ENCODE data around the gene PLEKHO2.

PLEKHO2 gene

DNA sequence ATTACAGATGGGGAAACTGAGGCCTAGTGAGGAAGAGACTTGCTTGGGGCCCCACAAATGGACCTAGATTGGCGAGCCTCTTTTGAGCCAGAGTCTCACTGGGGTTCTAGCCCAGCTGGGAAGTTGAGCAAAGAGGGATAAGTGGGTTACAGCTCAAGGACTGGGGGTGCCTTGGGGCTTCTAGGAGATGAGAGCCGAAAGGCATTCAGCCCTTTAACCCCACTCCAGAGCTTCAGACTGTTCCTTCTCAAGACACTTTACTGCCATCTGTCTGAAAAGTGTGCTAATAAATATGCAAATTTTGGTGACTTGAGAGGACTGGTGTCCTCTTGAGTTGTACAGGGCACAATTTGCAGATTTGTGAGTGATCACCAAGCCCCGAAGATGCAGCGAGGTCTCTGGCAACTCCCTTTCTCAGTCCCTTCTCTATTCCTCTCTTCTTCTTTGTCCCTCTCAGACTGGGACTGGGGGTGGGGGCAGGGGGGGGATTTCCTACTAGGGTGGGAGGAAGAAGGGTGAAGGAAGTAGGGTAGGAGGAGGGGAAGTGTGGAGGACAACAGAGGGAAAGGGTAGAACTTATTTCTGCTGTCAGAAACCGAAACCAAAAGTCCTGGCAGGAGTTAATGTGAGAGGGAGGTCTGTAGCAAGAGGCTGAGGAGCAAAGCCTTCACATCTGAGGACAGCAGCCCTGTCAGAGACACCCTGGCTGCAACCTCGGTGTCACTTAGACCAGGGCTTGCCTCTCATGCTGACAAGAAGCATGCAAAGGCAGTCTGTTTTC is 53.8 kb downstream of the PLEKHO2 start:
- TF ChIP-seq, protein P1, sequence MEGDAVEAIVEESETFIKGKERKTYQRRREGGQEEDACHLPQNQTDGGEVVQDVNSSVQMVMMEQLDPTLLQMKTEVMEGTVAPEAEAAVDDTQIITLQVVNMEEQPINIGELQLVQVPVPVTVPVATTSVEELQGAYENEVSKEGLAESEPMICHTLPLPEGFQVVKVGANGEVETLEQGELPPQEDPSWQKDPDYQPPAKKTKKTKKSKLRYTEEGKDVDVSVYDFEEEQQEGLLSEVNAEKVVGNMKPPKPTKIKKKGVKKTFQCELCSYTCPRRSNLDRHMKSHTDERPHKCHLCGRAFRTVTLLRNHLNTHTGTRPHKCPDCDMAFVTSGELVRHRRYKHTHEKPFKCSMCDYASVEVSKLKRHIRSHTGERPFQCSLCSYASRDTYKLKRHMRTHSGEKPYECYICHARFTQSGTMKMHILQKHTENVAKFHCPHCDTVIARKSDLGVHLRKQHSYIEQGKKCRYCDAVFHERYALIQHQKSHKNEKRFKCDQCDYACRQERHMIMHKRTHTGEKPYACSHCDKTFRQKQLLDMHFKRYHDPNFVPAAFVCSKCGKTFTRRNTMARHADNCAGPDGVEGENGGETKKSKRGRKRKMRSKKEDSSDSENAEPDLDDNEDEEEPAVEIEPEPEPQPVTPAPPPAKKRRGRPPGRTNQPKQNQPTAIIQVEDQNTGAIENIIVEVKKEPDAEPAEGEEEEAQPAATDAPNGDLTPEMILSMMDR (conservative IDR thresholded peaks at IDR 0.05; ENCODE audit: low read length): no peak
- peak overlapping the region; percentile 41 for H3K4me3 ChIP-seq (ENCODE audit: low read length)
- peak; percentile 51 for DNase-seq (ENCODE audit: low read depth)

DNA sequence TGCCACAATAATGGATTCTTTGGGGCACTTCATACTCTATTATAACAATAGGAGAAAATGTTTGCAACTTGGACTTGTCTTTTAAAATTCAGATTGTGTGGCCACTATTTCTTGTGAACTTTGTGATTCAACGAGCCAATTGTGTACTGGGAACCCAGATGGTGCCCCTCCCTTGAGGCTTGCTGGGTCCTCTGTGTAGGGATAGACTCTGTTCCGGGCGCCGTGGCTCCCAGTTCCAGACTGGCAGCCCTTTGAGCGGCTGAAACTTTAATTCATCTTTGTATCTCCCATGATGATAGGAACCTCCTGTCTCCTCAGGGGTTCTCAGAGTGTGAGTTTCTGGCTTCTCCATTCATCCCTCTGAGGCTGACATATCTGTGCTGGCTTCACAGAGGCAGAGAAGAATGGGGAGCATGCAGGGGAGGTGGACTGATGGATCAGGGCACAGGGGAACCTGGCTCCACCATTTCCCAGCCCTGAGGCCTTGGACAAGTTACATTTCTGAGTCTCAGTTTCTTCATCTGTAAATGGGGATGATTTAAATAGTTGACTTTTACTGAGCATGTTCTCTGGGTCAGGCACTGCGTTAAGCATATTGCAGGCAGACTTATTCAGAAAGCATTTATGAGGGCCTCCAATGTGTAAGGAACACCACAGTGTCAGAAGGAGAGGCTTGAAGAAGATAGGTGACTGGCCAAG is 54.8 kb downstream of the PLEKHO2 start:
- TF ChIP-seq, protein P1 (conservative IDR thresholded peaks at IDR 0.05; ENCODE audit: low read length): no peak
- H3K4me3 ChIP-seq (ENCODE audit: low read length): no peak overlapping the region
- DNase-seq (ENCODE audit: low read depth): no peak

DNA sequence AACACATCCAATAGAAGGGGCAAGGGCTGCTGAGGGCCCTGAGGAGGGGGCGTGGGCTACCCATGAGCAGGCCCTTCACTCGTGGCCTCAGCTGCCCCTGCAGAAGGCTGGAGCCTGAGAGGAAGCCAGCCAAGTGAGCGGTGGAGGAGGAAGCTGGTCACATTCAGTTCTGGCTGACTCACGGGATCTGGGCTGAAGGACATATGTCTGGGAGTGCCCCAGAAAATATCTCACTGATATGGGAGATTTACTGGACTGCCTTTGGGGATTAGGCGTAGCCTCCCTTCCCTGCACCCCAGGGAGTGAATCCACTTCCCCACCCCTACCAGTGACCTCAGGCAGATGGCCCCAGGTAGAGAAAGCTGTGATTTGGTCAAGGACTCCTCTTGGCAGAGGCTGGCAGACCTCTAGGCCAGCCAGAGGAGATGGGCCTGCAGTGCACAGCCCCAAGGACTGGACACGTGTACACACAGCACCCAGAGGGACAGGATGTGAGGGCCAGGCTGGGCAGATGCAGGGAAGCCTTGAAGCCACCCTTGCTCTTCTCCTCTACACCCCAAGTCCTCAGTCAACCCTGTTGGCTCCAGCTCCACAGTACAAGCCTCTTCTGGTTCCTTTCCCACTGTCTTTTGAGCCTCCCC is 55.8 kb downstream of the PLEKHO2 start:
- H3K4me3 ChIP-seq (ENCODE audit: low read length): no peak overlapping the region
- TF ChIP-seq, protein P1 (conservative IDR thresholded peaks at IDR 0.05; ENCODE audit: low read length): no peak
- DNase-seq (ENCODE audit: low read depth): peak; percentile 74

DNA sequence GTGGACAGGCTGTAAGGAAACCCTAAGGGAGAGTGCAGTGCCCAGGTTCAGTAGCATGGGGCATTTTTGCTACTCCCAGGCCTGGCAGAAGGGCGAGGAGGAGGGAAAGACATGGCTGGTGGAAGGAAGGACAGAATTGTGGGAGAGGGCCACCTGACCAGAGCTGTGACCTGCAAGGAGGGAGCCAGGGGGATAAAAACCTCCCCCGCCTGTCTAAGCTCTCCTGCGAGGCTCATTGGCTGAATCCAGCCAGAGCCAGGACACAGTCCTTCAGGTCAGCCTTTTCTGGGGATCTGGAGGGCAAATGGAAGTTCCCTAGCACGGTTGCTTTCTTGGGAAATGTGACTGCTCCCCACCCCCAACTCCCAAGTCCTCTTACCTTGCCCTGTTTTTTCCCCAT is 56.7 kb downstream of the PLEKHO2 start:
- TF ChIP-seq, protein P1 (conservative IDR thresholded peaks at IDR 0.05; ENCODE audit: low read length): no peak
- DNase-seq (ENCODE audit: low read depth): no peak

DNA sequence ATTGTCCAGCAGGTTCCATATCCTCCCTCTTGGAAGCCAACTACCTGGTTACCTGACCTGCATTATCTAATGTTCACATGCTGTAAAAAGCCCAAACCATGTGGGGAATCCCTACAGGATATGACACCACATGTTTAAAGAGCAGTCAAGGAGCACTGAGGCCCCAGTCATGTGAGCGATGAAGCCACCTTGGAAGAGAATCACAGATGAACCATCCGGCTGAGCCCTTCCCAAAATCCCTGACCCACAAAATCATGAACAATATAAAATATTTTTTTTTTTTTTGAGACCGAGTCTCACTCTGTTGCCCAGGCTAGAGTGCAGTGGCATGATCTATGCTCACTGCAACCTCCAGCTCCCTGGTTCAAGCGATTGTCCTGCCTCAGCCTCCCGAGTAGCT is 59.4 kb downstream of the PLEKHO2 start:
- H3K4me3 ChIP-seq (ENCODE audit: low read length): no peak overlapping the region
- DNase-seq (ENCODE audit: low read depth): no peak
- TF ChIP-seq, protein P1 (conservative IDR thresholded peaks at IDR 0.05; ENCODE audit: low read length): no peak

More for the DNA sequence above, 56.7 kb downstream of the PLEKHO2 start:
- no peak overlapping the region for H3K4me3 ChIP-seq (ENCODE audit: low read length)

DNA sequence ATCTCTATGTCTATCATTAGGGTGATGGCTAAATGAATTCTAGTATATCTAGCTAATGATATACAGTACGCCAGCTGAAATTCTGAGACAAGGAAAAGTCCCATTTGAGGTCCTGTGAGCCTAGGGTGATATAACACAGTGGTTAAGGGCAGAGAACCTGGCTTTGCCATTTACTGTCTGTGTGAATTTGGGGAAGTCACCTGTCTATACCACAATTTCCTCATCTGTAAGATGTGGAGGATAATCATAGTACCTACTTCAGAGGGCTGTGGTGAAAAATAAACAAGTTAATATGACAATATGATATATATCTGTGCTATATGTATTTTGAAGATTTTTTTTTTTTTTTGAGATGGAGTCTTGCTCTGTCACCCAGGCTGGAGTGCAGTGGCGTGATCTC is 60.2 kb downstream of the PLEKHO2 start:
- no peak for DNase-seq (ENCODE audit: low read depth)
- no peak overlapping the region for H3K4me3 ChIP-seq (ENCODE audit: low read length)
- TF ChIP-seq, protein P1 (conservative IDR thresholded peaks at IDR 0.05; ENCODE audit: low read length): no peak
